Measurements from ENCODE around the gene SLC40A1. TPM values are rescaled to one million over a fixed set of nuclear protein-coding genes. Genes with fewer than 3 reads are reported as not detected.

SLC40A1 gene
- total RNA-seq, 1 donor: 393 TPM

DNA sequence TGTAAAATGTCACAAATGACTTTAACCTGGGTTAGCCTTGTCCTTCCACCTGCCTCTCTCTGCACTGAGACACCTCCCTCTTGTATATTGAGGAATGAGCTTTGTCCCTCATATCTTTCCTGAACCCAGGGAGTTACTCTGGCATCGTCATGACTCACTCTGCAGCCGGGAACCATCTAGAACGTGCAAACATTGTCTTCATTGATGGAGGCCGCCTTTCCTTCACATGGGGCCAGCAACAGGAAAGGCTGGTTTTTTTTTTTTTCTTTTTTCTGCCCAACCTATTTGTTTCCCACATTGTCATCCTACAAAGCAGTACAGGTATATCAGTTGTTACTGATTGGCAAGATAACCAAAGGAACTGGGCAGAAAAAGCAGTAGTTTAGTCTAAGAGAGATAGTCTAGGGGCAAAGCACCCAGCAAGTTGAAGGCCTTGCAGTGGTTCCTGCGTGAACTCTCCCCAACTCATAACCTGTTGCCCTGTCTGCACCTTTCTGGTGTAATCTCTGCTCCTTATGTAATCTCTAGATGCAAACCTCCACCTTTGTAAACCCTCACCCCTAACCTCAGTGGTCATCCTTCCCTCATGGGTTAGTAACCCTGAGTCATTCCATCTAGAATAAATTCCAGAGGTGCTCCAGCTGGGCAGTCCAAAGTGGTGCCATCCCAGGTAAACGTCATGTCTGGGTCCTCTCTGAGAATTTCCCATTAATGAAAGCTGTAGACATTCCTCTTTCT is 38.3 kb downstream of the SLC40A1 start:
- DNase-seq (ENCODE audit: low read depth in 2 of 3, low spot score in 2 of 3): no peak

DNA sequence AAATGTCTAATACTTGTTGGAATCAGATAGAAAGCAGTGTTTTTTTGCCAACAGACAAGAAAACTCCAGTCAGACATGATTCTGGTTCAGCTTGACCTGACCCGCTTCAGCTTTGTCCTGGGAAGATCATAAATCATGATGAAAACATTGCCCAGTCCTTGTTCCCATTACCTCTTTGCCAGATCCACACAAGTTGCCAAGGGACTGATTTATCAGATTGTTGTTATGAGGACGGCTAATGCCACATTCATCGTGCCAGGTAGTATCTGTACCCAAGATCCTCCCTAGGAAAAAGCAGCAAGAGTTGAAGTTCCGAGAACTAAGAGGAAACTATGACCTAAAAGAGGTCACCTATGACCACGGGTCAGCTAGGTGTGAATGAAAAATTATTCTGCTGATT is 39.0 kb downstream of the SLC40A1 start:
- no peak for DNase-seq (ENCODE audit: low read depth in 2 of 3, low spot score in 2 of 3)

DNA sequence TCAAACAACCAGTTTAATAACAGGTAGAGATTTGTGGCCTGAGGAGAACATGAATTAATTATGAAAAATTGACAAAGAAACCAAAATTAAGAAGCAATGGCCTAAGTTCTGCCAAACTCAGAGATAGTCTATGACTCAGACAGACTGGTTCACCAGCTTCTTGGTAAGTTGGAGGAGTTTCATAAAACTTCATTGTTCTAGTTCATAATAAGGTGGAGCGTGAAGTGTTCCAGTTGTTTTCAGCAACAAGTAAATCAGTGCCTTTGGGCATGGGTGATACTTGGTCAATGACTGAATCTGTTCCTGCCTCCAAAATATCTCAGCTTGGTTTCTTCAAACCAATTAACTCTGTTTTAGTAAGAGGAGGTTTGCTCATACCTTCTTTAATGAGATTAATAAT is 40.0 kb downstream of the SLC40A1 start:
- DNase-seq (ENCODE audit: low read depth in 2 of 3, low spot score in 2 of 3): no peak

DNA sequence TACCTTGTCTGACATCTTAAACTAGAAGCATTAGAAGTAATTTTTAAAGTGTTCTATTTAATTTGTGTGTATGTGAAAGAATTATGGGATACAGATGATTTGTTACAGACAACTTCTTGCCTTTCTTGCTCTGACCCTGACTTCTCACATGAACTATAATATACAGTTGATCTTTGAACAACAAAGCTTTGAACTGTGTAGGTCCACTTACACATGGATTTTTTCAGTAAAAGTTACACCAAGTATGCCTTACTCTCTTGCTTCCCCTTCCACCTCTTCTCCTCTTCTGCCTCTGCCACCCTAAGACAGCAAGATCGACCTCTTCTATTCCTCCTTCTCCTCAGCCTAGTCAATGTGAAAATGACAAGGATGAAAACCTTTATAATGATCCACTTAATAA is 42.2 kb downstream of the SLC40A1 start:
- no peak for DNase-seq (ENCODE audit: low read depth in 2 of 3, low spot score in 2 of 3)

DNA sequence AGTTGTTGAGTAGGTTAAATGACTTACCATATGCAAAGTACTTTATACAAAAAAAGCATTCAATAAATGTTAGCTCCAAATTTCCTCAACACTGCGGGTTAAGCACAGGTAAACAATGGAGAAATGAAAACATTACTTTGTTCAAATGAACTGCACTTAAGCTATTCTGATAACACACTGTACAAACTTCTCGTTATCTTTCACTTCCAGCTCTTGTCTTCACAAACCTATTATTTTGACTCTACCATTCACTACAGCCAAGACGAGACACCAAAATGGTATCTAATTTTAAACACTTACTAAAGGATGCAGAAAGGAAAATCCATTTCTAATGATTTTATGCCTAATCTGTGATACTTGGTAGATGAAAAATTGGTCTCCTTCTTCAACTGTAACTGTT is 43.8 kb downstream of the SLC40A1 start:
- DNase-seq (ENCODE audit: low read depth in 2 of 3, low spot score in 2 of 3): no peak

DNA sequence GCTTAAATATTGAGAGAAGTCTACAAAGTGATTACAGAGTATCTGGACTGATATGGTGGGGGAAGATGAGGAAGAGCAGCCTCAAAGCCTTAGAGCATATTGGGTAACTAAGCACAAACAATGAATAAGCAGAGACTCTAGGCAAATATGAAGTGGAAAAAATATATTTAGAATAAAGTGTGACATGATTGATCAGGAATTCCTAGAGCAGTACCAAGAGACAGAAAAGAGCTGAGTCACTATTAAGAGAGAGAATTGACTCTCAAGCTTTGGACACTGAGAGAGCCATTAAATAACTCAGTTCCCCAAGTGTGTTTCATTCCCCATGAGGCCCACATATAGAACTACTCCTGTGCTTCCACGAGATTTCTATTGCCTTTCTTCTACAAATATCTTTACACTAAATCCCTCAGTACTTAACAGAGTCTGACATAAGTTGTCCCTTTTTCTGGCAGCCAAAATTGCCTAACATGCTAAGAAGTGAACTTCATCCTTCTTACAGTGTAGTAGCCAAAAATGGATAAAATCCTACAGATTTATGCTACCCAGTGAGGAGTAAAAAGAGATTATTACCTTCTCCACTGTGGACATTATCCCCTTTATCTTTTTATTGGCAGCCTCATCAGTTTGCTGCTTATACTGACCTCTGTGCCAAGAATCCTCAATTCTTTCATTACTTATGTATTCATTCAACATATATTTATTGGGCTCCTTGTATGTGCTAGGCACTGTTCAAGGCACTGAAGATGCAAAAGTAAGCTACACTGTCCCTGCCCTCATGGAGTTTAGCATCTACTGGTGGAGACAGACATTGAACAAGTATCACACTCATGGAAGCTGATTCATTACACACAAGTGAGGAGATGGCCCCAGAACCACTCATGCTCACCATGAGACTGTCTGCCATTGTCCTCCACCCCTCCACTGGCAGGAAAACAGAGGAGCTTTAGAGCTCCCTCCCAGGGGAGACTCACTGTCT is 45.4 kb downstream of the SLC40A1 start:
- no peak for DNase-seq (ENCODE audit: low read depth in 2 of 3, low spot score in 2 of 3)

DNA sequence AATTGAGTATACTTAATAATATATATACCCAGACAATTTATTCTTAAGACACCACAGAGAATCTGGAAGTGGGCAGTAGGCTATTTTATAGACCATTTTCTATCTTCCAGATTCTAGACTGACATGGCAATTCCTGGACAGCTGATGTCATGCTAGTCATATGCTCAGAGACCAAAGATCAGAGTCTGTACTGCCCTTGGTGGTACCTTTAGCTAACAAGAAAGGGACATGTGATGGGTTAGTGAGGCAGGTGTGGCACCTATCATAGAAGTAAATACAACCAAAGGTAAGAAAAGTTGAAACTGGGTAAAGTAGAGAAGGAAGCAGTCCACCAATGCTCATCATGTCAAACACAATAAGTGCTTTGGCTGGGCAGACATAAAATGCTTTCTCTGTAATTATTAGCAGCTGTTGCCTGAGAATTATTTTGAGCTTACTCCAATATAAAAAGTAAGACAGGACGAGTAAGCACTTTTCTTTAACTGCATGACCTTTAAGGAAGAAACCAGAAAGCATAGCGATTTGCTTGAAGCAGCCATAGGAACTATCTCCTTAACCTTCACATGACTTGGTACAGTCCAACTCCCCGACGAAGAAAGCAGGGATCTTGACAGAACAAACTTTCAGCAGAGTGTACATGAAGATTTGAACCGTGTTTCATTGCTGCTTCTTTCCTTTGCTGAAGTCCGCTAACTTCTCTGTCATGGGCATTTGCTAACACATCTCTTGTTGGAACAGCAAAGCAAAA is 47.1 kb downstream of the SLC40A1 start:
- no peak for DNase-seq (ENCODE audit: low read depth in 2 of 3, low spot score in 2 of 3)

DNA sequence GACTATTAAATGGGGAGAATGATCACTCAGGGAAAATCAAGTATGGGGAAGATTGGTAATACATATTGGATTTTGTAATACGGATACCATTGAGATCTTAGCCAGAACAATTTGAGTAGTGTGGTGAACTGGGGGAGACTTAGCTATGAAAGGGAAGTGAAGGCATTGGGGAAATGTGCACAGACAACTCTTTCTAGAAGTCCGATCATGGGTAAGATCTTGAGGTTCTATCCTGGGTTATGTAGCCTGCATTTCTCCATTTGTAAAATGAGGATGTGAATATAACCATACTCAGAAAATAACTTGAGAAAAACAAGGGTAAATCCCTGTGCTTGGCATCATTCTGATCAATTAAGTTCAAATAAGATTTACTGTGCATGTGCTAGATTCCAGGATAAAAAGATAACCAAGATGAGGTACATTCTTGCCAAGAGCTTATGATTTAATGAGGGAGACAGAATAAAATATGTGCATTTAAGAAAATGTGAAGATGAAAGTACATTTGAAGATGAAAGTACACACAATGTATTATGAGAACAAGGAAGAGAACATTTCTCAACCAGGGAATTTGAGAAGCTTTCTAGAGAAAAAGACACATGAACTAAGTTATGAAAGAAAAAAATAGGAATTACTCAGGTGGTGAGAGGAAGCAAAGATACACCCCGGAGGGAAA is 49.5 kb downstream of the SLC40A1 start:
- DNase-seq (ENCODE audit: low read depth in 2 of 3, low spot score in 2 of 3): no peak

DNA sequence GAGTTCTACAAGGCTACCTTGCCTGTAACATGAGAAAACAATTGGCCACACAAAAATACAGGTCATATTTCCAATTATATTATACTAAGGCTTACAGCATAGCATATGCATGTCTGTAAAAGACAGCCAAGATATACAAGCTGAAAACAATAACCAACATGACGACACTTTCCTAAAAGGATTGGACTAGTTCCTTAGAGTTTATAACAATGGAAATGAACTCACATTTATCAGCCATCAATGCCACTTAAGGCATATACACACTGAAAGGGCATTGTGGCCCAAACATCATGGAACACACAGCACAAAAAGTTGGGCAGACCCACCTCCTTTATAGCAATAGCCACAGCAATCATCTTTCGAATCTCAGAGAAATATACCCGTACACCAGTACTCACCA is 52.0 kb downstream of the SLC40A1 start:
- no peak for DNase-seq (ENCODE audit: low read depth in 2 of 3, low spot score in 2 of 3)

DNA sequence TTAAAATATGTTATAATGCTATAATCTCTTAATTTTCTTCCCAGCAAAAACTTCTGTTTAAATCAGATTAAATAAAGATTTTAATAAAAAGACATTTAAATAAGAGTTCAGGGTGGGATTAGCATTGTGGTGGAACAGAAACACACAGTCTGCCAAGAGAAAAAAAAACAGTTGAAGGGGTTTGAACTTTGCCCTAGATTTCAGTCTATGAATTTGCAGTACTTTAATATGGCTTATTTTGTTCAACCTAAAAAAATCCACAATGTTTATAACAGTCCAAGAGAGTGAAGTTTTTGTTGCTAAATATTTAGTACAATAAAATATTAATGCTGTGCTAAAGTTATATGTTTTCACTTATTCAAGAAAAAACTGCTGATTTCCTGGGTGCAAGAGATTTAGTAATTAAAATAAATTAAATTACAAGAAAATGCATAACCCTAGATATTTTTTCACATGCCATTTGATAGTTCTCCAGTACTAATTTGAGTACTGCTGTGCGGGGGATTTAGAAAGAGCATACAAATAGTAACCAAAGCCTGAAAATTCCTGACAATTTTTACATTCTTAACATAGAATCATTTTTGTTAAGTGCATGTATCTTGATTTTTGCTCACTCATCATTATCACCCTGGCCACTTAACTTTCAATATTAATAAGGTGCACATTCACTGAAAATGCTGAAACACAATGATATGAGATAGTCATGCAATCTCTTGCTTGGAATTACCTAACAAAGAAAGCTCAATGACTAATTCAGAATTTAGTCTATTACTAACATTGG is 52.6 kb downstream of the SLC40A1 start:
- no peak for DNase-seq (ENCODE audit: low read depth in 2 of 3, low spot score in 2 of 3)

DNA sequence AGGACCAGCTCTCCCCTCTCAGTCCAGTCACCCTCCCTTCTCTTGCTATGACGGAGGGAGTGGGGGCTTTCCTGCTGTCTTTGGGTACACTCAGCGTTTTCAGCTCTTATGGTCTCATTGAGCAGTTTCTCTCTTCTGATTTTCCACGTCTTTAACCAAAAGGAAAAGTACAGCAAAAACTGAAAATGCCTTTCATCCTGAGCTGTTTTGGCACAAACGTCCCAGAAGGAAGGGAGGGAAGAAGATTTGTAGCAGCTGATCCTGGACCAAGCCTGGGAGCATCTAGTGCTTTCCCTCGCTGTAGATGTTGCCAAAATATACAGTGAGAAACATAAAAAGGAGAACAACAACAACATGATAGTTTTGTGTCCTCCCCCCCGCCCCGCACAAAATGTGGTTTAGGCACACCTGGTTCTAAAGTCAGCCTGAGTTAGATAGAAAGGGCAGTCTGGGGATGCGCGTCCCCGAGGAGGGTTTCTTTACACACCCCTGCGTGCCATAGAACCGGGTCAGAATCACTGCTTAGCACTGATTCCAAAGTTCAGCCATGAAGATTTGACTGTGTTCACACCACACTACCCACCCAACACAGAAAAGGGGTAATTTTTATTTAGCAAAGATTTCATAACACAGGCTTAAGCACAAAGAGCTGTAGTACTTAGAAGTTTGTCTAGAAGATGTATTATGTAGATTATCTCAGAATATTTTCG is 53.4 kb downstream of the SLC40A1 start:
- no peak for DNase-seq (ENCODE audit: low read depth in 2 of 3, low spot score in 2 of 3)

DNA sequence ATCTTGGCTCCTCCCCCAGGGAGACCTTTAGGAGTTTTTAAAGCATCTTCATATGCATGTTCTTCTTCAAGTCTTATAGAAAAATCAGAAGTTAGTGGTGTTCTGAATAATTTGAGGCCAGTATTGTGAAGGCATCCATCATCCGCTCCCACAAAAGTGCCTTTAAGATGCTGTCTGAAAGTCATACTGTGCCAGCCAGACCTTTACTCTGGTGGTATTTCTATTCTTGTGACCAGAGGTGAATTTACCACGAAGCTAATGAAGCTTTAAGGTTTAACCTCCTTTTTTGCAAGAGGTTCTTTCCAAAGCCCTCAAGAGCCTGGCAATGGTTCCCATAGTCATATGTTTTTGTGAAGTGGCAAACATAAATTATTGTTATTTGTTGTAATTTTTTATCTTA is 54.3 kb downstream of the SLC40A1 start:
- DNase-seq (ENCODE audit: low read depth in 2 of 3, low spot score in 2 of 3): no peak

DNA sequence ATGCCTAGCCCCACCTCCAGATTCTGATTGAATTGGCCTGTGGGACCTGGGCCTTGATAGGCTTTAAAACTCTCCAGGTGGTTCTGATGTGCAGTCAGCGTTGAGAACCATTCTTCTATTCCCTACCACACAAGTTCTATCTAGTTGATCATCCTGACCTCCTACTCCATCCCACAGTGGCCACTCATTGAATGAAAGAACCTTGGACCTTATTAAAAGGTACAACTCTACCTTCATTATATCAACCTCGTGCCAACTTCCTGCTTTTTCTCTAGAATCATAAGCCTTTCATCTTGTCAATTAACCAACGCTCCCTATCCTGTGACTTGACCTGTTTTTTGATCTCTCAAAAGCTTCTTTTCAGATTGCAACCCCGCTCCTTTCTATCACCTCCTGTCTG is 55.8 kb downstream of the SLC40A1 start:
- no peak for DNase-seq (ENCODE audit: low read depth in 2 of 3, low spot score in 2 of 3)

DNA sequence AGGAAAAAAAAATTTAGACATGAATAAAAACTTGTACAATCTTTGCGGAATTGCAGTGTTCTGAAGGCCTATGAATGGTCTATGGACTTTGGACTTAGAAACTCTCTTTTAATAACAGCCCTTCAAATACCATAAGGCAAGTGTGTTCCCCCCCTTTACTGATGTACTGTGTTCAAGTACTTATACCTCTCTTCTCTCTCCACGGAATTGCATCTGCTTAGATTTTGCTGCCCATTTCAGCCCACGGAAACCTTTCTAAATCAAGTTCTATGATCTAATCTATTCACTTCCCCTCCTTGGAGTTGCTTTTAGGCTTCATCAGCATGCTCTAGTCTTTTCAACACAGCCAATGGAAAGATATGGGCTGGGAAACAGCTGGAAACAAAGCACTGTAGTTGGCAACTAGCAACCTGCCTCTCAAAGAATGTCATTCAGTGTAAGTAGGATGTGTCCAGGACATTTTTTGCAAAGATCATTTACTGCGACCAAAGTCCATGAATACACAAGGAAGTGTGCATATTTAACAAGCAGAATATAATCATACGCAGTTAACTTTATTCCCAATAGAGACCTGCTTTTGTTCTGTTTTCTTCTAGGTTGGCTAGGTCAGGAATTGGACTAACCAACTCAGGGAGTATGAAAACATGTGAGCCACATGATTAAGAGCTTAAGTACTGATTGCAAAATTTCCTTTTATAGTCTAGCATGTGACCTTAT is 58.0 kb downstream of the SLC40A1 start:
- DNase-seq (ENCODE audit: low read depth in 2 of 3, low spot score in 2 of 3): no peak

DNA sequence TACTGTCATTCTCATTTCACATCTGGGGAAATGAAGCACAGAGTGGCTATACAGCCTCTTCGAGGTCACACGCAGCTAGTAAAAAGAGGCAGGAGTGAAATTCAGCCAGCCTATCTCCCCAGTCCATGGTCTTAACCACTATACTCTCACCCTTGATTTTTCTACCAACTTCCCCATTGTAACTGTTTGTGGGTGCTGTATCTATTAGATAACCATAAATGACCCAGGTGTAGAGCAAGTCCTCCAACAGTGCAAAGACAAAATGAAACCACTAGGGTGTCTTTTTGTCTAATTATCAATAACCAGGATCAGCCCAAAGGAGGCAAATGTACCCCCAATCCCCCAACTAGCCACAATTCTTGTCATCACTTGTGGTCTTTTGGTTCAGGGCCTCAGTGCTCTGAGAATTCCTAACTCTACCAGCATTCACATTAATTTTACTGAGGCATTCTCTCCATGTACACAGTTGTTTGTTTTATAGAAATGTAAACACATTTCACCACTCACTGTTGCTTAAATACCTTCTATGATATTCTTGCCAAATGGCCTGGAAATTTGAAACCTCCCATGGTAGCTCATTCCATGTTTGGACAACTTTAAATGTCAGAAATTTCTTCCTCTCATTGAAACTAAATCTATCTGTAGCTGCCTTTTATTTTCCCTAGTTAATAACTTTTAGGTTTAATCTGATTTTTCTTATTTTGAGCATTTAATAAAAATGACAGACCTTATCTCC is 58.7 kb downstream of the SLC40A1 start:
- DNase-seq (ENCODE audit: low read depth in 2 of 3, low spot score in 2 of 3): peak in 2 of 3 donors; percentile 24 to 70

DNA sequence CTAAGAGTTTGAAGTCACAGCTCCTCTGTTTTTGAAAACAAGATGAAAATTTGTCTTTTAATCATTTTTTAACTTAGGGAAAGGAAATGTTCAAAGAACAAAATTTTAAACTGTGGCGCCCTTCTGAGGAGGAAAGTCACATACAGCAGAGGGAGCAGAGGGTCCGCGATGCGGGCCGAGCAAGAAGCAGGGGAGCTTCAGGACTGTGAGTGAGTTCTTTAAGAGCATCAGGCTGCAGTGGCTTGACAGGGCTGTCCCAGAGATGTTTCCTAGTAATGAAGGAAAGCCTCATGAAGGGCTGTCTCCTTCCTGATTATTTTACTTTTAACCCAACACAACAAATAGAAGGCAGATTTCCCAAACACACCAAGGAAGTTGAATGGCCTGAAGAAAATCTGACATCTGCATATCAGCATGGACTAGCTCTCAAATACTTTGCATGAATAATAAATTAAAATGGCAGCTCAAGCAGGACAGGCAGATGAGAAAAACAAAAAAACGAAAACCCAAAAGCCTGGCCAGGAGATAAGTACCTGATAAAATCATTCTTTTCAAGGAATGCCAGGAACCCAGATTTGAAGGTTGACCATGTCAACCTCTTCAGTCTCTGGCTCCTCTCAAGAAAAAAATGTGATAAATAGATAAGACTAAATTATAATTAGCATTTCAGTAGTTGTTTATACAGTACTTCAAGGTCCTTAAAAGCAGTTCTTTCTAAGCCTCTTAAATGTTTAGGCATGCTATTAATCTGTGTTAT is 60.8 kb downstream of the SLC40A1 start:
- DNase-seq (ENCODE audit: low read depth in 2 of 3, low spot score in 2 of 3): no peak

DNA sequence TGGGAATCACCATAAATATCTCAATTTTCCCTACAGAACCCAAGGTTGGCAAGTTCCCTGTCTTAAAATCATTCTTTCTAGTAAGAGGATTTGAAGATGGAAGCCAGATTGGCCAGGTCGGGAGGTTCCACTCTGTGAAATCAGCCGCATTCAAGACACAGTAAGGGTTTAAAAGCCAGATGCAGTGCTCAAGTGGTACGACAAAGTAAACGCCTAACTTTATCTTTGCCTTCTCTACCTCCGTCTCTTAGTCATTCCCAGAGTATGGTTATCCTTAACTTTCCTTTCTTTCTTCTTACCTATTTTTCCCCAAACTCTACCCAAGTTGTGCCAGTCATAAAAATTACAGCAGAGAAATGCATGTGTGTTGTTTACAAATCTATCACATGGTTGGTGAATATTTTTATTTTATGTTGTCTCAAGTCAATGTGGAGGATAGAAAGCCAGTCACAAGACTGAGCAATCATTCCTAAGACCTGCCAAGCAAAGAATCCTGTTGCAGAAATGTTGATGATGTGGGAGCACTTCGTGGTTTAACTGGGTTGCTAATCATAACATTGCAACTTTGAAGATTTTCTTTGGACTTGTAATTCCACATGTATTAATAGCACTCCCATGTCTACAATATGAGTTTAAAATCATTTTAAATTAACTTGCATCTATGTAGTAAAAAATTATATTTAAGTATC is 62.6 kb downstream of the SLC40A1 start:
- DNase-seq (ENCODE audit: low read depth in 2 of 3, low spot score in 2 of 3): no peak
